Testis (tissue), 2 donors: Measurements from ENCODE around the gene EREG.

Experiments
- POLR2A ChIP-seq: fragments of 450-650 bp; IDR thresholded peaks from one replicate; pipeline ENCODE4 v1.6.1; 2017; ENCODE audit warnings: antibody characterized with exemption, mild to moderate bottlenecking, moderate library complexity
- TF ChIP-seq, protein P1 (sequence below), 3 experiments: fragments of 450-650 bp in 2 of 3; fragments of 200-600 bp in 1 of 3; sonication (generic) in 1 of 3; IDR thresholded peaks; one replicate each; pipeline ENCODE4 v1.5.1; 2016 to 2019; ENCODE audit warnings: antibody characterized with exemption in 3 of 3, mild to moderate bottlenecking in 2 of 3, moderate library complexity in 1 of 3

DNA sequence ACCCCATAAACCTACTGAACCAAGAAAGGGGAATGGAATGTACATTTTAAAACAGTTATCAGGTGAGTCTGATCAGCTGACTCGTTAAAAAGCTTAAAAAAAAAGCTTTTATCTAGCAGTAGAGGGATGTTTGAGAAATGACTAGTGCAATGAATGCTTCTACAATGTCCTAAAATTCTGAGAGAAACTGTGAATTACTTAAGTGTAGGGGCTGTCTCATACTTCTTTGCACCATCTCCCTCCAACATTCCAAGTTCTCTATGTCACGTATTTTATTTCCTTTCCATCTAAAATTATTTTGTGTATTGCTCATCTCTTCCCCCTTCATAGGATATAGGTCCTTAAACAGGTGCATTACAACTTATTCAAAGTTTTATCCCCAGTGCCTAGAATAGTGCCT, 68.1 kb downstream of the EREG start:
- TF ChIP-seq, protein P1, sequence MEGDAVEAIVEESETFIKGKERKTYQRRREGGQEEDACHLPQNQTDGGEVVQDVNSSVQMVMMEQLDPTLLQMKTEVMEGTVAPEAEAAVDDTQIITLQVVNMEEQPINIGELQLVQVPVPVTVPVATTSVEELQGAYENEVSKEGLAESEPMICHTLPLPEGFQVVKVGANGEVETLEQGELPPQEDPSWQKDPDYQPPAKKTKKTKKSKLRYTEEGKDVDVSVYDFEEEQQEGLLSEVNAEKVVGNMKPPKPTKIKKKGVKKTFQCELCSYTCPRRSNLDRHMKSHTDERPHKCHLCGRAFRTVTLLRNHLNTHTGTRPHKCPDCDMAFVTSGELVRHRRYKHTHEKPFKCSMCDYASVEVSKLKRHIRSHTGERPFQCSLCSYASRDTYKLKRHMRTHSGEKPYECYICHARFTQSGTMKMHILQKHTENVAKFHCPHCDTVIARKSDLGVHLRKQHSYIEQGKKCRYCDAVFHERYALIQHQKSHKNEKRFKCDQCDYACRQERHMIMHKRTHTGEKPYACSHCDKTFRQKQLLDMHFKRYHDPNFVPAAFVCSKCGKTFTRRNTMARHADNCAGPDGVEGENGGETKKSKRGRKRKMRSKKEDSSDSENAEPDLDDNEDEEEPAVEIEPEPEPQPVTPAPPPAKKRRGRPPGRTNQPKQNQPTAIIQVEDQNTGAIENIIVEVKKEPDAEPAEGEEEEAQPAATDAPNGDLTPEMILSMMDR (IDR thresholded peaks at IDR 0.05): no peak
- no peak for TF ChIP-seq POLR2A
